H9 (cell line): ENCODE measurements around the gene EDC3. TPM values are rescaled to one million over a fixed set of nuclear protein-coding genes. Genes with fewer than 3 reads are reported as not detected.

Experiments
- DNase-seq: peaks from one replicate; pipeline ENCODE4 v3.0.0-alpha.2; 2017
- H2AFZ ChIP-seq: one replicate; pipeline ENCODE4 v1.6.1; 2013; ENCODE audit warnings: mild to moderate bottlenecking, low read length, control low read depth, moderate library complexity
- H2AK5ac ChIP-seq: 2 replicates; pipeline ENCODE4 v1.6.1; 2013; ENCODE audit warnings: low read length, control low read depth, mixed read lengths; ENCODE audit not compliant: insufficient read length
- H2BK120ac ChIP-seq: one replicate; pipeline ENCODE4 v1.6.1; 2013; ENCODE audit warnings: low read depth, mild to moderate bottlenecking, low read length, control low read depth, inconsistent platforms; ENCODE audit not compliant: poor library complexity, severe bottlenecking
- H2BK12ac ChIP-seq: 2 replicates; pipeline ENCODE4 v1.6.1; 2013; ENCODE audit warnings: low read length, control low read depth, mixed read lengths, low read depth; ENCODE audit not compliant: insufficient read length
- H2BK15ac ChIP-seq: 2 replicates; pipeline ENCODE4 v1.6.1; 2013; ENCODE audit warnings: low read depth, low read length, control low read depth
- H2BK20ac ChIP-seq: one replicate; pipeline ENCODE4 v1.6.1; 2013; ENCODE audit warnings: low read depth, mild to moderate bottlenecking, low read length, control low read depth, inconsistent platforms; ENCODE audit not compliant: poor library complexity, severe bottlenecking
- H2BK5ac ChIP-seq: 2 replicates; pipeline ENCODE4 v1.6.1; 2013; ENCODE audit warnings: low read length, control low read depth, mixed read lengths; ENCODE audit not compliant: insufficient read length
- H3K14ac ChIP-seq: 2 replicates; pipeline ENCODE4 v1.6.1; 2013; ENCODE audit warnings: low read length, control low read depth; ENCODE audit not compliant: insufficient read depth
- H3K18ac ChIP-seq: 2 replicates; pipeline ENCODE4 v1.6.1; 2013; ENCODE audit warnings: low read depth, mild to moderate bottlenecking, mixed read lengths, low read length, control low read depth; ENCODE audit not compliant: insufficient read length
- H3K23ac ChIP-seq: 2 replicates; pipeline ENCODE4 v1.6.1; 2013; ENCODE audit warnings: low read length, control low read depth, mixed read lengths, low read depth; ENCODE audit not compliant: insufficient read length
- H3K23me2 ChIP-seq: 2 replicates; pipeline ENCODE4 v1.6.1; 2013; ENCODE audit warnings: low read depth, mild to moderate bottlenecking, mixed read lengths, low read length, control low read depth; ENCODE audit not compliant: insufficient read length, poor library complexity, severe bottlenecking
- H3K27ac ChIP-seq: 2 replicates; pipeline ENCODE4 v1.5.1; 2013; ENCODE audit warnings: low read length, control low read depth, mixed read lengths, low read depth; ENCODE audit not compliant: insufficient read length
- H3K27me3 ChIP-seq: 2 replicates; pipeline ENCODE4 v1.6.1; 2013; ENCODE audit warnings: low read length, control low read depth, inconsistent platforms; ENCODE audit not compliant: insufficient read depth
- H3K4ac ChIP-seq: 2 replicates; pipeline ENCODE4 v1.6.1; 2013; ENCODE audit warnings: low read depth, mild to moderate bottlenecking, control low read depth, inconsistent platforms, low read length, moderate library complexity
- H3K4me1 ChIP-seq: 2 replicates; pipeline ENCODE4 v1.6.1; 2013; ENCODE audit warnings: low read length, control low read depth, inconsistent platforms; ENCODE audit not compliant: insufficient read depth
- H3K4me2 ChIP-seq: 2 replicates; pipeline ENCODE4 v1.6.1; 2013; ENCODE audit warnings: low read length, control low read depth, mixed read lengths; ENCODE audit not compliant: insufficient read length, insufficient read depth
- H3K56ac ChIP-seq: 2 replicates; pipeline ENCODE4 v1.6.1; 2013; ENCODE audit warnings: low read depth, mild to moderate bottlenecking, mixed read lengths, low read length, control low read depth; ENCODE audit not compliant: insufficient read length
- H3K79me1 ChIP-seq: 2 replicates; pipeline ENCODE4 v1.6.1; 2013; ENCODE audit warnings: low read depth, mild to moderate bottlenecking, moderate library complexity, low read length, control low read depth, inconsistent platforms; ENCODE audit not compliant: insufficient read depth, poor library complexity, severe bottlenecking
- H3K79me2 ChIP-seq: 2 replicates; pipeline ENCODE4 v1.6.1; 2013; ENCODE audit warnings: low read length, control low read depth, inconsistent platforms; ENCODE audit not compliant: insufficient read depth
- H3K9ac ChIP-seq: 2 replicates; pipeline ENCODE4 v1.6.1; 2013; ENCODE audit warnings: low read length, control low read depth, mixed read lengths; ENCODE audit not compliant: insufficient read length; ENCODE audit errors: extremely low read depth
- H3K9me3 ChIP-seq: one replicate; pipeline ENCODE4 v1.6.1; 2013; ENCODE audit warnings: low read depth, low read length, inconsistent platforms; ENCODE audit not compliant: control insufficient read depth
- H3T11ph ChIP-seq: one replicate; pipeline ENCODE4 v1.6.1; 2013; ENCODE audit warnings: mild to moderate bottlenecking, low read length, control low read depth, inconsistent platforms
- H4K20me1 ChIP-seq: one replicate; pipeline ENCODE4 v1.6.1; 2013; ENCODE audit not compliant: control insufficient read depth, insufficient read length, insufficient read depth
- H4K5ac ChIP-seq: 2 replicates; pipeline ENCODE4 v1.6.1; 2013; ENCODE audit warnings: low read depth, mild to moderate bottlenecking, mixed read lengths, low read length, control low read depth; ENCODE audit not compliant: insufficient read length
- H4K8ac ChIP-seq: replicated peaks from 2 replicates; pipeline ENCODE4 v1.6.1; 2013; ENCODE audit warnings: low read length, control low read depth, mixed read lengths, low read depth; ENCODE audit not compliant: insufficient read length
- H4K91ac ChIP-seq: 2 replicates; pipeline ENCODE4 v1.6.1; 2013; ENCODE audit warnings: low read depth, mild to moderate bottlenecking, moderate library complexity, mixed read lengths, low read length, control low read depth; ENCODE audit not compliant: insufficient read length
- H3K27ac Mint-ChIP-seq, 3 experiments: 2 replicates in 2 of 3; 3 replicates in 1 of 3; pipeline ENCODE4 v1.8.0; 2020 to 2021; ENCODE audit warnings: mixed read lengths in 3 of 3, mild to moderate bottlenecking in 1 of 3, moderate library complexity in 1 of 3
- H3K27me3 Mint-ChIP-seq: 2 replicates; pipeline ENCODE4 v1.8.0; 2021; ENCODE audit warnings: low read depth, mild to moderate bottlenecking, moderate library complexity, mixed read lengths
- H3K36me3 Mint-ChIP-seq, 3 experiments: 2 replicates in 2 of 3; 3 replicates in 1 of 3; pipeline ENCODE4 v1.8.0; 2020 to 2021; ENCODE audit warnings: low read depth in 3 of 3, mixed read lengths in 3 of 3; ENCODE audit not compliant: insufficient read depth in 1 of 3
- H3K4me1 Mint-ChIP-seq, 2 experiments: 2 replicates each; pipeline ENCODE4 v1.8.0; 2020; ENCODE audit warnings: mixed read lengths in 2 of 2
- H3K4me3 Mint-ChIP-seq, 2 experiments: 2 replicates in 1 of 2; 3 replicates in 1 of 2; pipeline ENCODE4 v1.8.0; 2020 to 2021; ENCODE audit warnings: mild to moderate bottlenecking in 2 of 2, mixed read lengths in 2 of 2, moderate library complexity in 1 of 2
- H3K9me3 Mint-ChIP-seq, 2 experiments: 2 replicates in 1 of 2; 3 replicates in 1 of 2; pipeline ENCODE4 v1.8.0; 2020; ENCODE audit warnings: mild to moderate bottlenecking in 2 of 2, mixed read lengths in 2 of 2, moderate library complexity in 1 of 2
- WGBS: extraction: QIAGEN DNeasy Blood & Tissue Kit; methylation state at CpG from one replicate; pipeline ENCODE4 v1.1.7; 2013; ENCODE audit warnings: missing lambda C conversion rate, low lambda C conversion rate, mixed read lengths; ENCODE audit not compliant: insufficient read length; ENCODE audit errors: extremely low coverage; 5-methylcytosine and 5-hydroxymethylcytosine counted together
- total RNA-seq: library from RNA; stranded (reverse); gene quantifications from 2 replicates; pipeline ENCODE4 v1.2.1, GENCODE V29; 2021
- TF ChIP-seq, protein P1 (sequence below): fragments of 200-600 bp; sonication (generic); conservative IDR thresholded peaks from 3 replicates; pipeline ENCODE4 v1.8.0; 2021; ENCODE audit warnings: antibody characterized with exemption, mild to moderate bottlenecking

EDC3 gene
- total RNA-seq, 1 experiment from 2014 or later = 60.5 TPM

- Histone ChIP-seq H3K4ac (no peak overlapping the region), H2AFZ (no peak overlapping the region), H3K4me1 (no peaks in the 10 kb centered on the region), H2BK20ac (no peak overlapping the region), H4K91ac (no peak overlapping the region), H2BK5ac (no peak overlapping the region), H3K27ac (no peak overlapping the region), H2BK12ac (no peak overlapping the region), H3K23me2 (peaks cover 5% of the 10 kb centered on the region), H3K79me2 (no peaks in the 10 kb centered on the region), H3K4me2 (no peak overlapping the region), H3K14ac (no peak overlapping the region), H2AK5ac (no peak overlapping the region), H4K20me1 (no peaks in the 10 kb centered on the region), H3T11ph (no peak overlapping the region), H4K8ac (no peak overlapping the region), H2BK15ac (no peak overlapping the region), H3K9me3 (no peaks in the 10 kb centered on the region), H3K79me1 (no peaks in the 10 kb centered on the region), H4K5ac (no peak overlapping the region), H3K9ac (no peak overlapping the region), H3K56ac (no peak overlapping the region), H3K27me3 (no peaks in the 10 kb centered on the region; the same call in 1 of the 2 replicates), H2BK120ac (no peak overlapping the region), H3K18ac (no peak overlapping the region), H3K23ac (no peak overlapping the region)
- Mint-ChIP-seq H3K36me3 (no peaks in the 10 kb centered on the region; a peak in 1 of 7 replicates), H3K9me3 (no peaks in the 10 kb centered on the region), H3K27me3 (peaks cover 39% of the 10 kb centered on the region), H3K4me1 (peaks cover 5 to 7% of the 10 kb centered on the region in 2 experiments; a peak in 1 of 4 replicates), H3K27ac (no peak overlapping the region), H3K4me3 (no peak overlapping the region)
- TF ChIP-seq, protein P1, sequence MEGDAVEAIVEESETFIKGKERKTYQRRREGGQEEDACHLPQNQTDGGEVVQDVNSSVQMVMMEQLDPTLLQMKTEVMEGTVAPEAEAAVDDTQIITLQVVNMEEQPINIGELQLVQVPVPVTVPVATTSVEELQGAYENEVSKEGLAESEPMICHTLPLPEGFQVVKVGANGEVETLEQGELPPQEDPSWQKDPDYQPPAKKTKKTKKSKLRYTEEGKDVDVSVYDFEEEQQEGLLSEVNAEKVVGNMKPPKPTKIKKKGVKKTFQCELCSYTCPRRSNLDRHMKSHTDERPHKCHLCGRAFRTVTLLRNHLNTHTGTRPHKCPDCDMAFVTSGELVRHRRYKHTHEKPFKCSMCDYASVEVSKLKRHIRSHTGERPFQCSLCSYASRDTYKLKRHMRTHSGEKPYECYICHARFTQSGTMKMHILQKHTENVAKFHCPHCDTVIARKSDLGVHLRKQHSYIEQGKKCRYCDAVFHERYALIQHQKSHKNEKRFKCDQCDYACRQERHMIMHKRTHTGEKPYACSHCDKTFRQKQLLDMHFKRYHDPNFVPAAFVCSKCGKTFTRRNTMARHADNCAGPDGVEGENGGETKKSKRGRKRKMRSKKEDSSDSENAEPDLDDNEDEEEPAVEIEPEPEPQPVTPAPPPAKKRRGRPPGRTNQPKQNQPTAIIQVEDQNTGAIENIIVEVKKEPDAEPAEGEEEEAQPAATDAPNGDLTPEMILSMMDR = no peak
- WGBS = no CpG with 5 or more reads among the region's 3 CpGs
- no peak for DNase-seq
Observed at GRCh38 chr15:74609938-74610301, 85.9 kb downstream of the EDC3 start.
